ENCODE results near the gene SFT2D2. TPM values are rescaled to one million over a fixed set of nuclear protein-coding genes. Genes with fewer than 3 reads are reported as not detected.
A peak's percentile ranks its signal among the peaks of the same experiment; 100 is the strongest.

SFT2D2 gene
- total RNA-seq, 1 donor from 2014 or later = 87.6 TPM

DNA sequence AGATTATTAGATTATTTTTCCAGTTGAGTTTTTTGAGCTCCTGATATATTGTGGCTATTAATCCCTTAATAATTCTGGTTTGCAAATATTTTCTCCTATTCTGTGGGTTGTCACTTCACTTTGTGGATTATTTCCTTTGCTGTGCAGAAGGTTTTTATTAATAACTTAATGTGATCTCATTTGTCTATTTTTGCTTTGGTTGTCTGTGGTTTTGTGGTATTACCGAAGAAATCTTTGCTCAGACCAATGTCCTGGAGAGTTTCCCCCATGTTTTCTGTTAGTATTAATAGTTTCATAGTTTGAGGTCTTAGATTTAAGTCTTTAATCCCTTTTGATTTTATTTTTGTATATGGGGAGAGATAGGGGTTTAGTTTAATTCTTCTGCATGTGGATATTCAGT lies 47.8 kb downstream of the SFT2D2 start:
- no peak for ATAC-seq
- Histone ChIP-seq H3K4me3 (no peak overlapping the region), H3K36me3 (no peaks in the 10 kb centered on the region), H3K9me3 (no peaks in the 10 kb centered on the region), H3K4me1 (no peaks in the 10 kb centered on the region), H3K27me3 (no peaks in the 10 kb centered on the region), H3K27ac (no peak overlapping the region)
- DNase-seq = no peak
- no peak for TF ChIP-seq CTCF (IDR thresholded peaks at IDR 0.05)
- intact Hi-C loops (cut with DNase I) = no loop called here

DNA sequence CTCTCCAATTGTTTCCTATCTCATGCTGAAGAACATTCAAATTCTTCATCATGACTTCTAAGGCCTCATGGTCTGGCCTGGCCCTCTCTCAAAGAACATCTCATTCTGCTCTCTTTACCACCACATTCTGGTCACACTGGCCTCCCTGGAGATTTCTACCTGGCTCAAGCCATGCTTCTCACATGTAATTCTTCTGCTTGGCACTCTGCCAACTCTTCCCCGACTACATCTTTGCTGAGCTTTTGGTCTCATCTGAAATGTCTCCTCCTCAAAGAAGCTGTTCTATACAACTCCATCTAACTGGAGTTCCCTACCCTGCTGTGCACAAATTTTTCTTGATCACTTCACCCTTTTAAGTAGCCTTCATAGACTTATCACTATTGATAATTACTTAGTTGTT lies 53.4 kb downstream of the SFT2D2 start:
- H3K27me3 ChIP-seq = no peaks in the 10 kb centered on the region
- H3K4me1 ChIP-seq = no peaks in the 10 kb centered on the region
- no peak overlapping the region for H3K4me3 ChIP-seq
- ATAC-seq = no peak
- no peaks in the 10 kb centered on the region for H3K36me3 ChIP-seq
- H3K27ac ChIP-seq = no peak overlapping the region
- intact Hi-C loops (cut with DNase I) = no loop called here
- H3K9me3 ChIP-seq = no peaks in the 10 kb centered on the region
- no peak for TF ChIP-seq CTCF (IDR thresholded peaks at IDR 0.05)
- DNase-seq = no peak

- H3K27me3 ChIP-seq = no peaks in the 10 kb centered on the region
- H3K9me3 ChIP-seq = no peaks in the 10 kb centered on the region
- ATAC-seq (no peak), DNase-seq (no peak)
- no peaks in the 10 kb centered on the region for H3K36me3 ChIP-seq
- no peak within 1 kb of the TSS for H3K27ac ChIP-seq
- TF ChIP-seq CTCF (IDR thresholded peaks at IDR 0.05) = no peak
- H3K4me3 ChIP-seq = no peak within 1 kb of the TSS
- H3K4me1 ChIP-seq = no peaks in the 10 kb centered on the region
- intact Hi-C loops (cut with DNase I) = no loop called here
Measured at GRCh38 chr1:168280296-168280927, 54.6 kb downstream of the SFT2D2 start, which contains the start of gene TBX19. TBX19 (plus strand) TSS chr1:168280877; CDS start chr1:168281091, 214 bp downstream.

- no peak for TF ChIP-seq CTCF (IDR thresholded peaks at IDR 0.05)
- H3K4me3 ChIP-seq = no peak overlapping the region
- no peaks in the 10 kb centered on the region for H3K36me3 ChIP-seq
- no peak overlapping the region for H3K27ac ChIP-seq
- DNase-seq = no peak
- no peaks in the 10 kb centered on the region for H3K9me3 ChIP-seq
- no peak for ATAC-seq
- peaks cover 4% of the 10 kb centered on the region for H3K4me1 ChIP-seq
- intact Hi-C loops (cut with DNase I) = no loop called here
- no peaks in the 10 kb centered on the region for H3K27me3 ChIP-seq
Measured at GRCh38 chr1:168281603-168282325, 56.0 kb downstream of the SFT2D2 start.

GRCh38 chr1:168285521-168285790 lies 59.7 kb downstream of the SFT2D2 start:
- TF ChIP-seq CTCF (IDR thresholded peaks at IDR 0.05) = no peak
- no peaks in the 10 kb centered on the region for H3K27me3 ChIP-seq
- peak; percentile 23 for ATAC-seq
- no peak overlapping the region for H3K27ac ChIP-seq
- no peak for DNase-seq
- H3K4me3 ChIP-seq = no peak overlapping the region
- H3K9me3 ChIP-seq = no peaks in the 10 kb centered on the region
- H3K36me3 ChIP-seq = no peaks in the 10 kb centered on the region
- H3K4me1 ChIP-seq = peaks cover 4% of the 10 kb centered on the region
- intact Hi-C loops (cut with DNase I) = no loop called here

Measured in upper lobe of right lung (tissue), 1 donor.